Measurements from ENCODE around the gene PARP6.

Gene PARP6

GRCh38 chr15:72199721-72200212 is 72.6 kb downstream of the PARP6 start:
- peak; percentile 45 to 51 for DNase-seq (ENCODE audit: low read depth in 2 of 2)

- DNase-seq (ENCODE audit: low read depth in 2 of 2) = no peak
Measured at GRCh38 chr15:72199205-72199515, 73.2 kb downstream of the PARP6 start.

GRCh38 chr15:72198356-72199204 is 73.8 kb downstream of the PARP6 start:
- no peak for DNase-seq (ENCODE audit: low read depth in 2 of 2)

GRCh38 chr15:72197460-72198355 is 74.6 kb downstream of the PARP6 start, which contains the start of gene GRAMD2A:
Gene GRAMD2A, minus strand, starts transcription at chr15:72197787.
- no peak for DNase-seq (ENCODE audit: low read depth in 2 of 2)

GRCh38 chr15:72197041-72197459 is 75.3 kb downstream of the PARP6 start:
- no peak for DNase-seq (ENCODE audit: low read depth in 2 of 2)

- no peak for DNase-seq (ENCODE audit: low read depth in 2 of 2)
Measured at GRCh38 chr15:72196409-72197040, 75.8 kb downstream of the PARP6 start.

GRCh38 chr15:72195101-72195511 is 77.2 kb downstream of the PARP6 start:
- no peak for DNase-seq (ENCODE audit: low read depth in 2 of 2)

- DNase-seq (ENCODE audit: low read depth in 2 of 2) = no peak
Measured at GRCh38 chr15:72193836-72194396, 78.4 kb downstream of the PARP6 start.

GRCh38 chr15:72192416-72192815 is 79.9 kb downstream of the PARP6 start:
- no peak for DNase-seq (ENCODE audit: low read depth in 2 of 2)

All from activated CD4-positive, alpha-beta T cell treated with anti-CD3 and anti-CD28 coated beads for 24 hours (primary cell).